Lung (tissue), 12 donors: ENCODE results near the gene TBX3. TPM values are rescaled to one million over a fixed set of nuclear protein-coding genes. Genes with fewer than 3 reads are reported as not detected.

Experiments used
- ATAC-seq: fragments of 200-7000 bp; cut with Tn5 transposase; one replicate; pipeline ENCODE4 v1.9.1; 2020; ENCODE audit warnings: moderate number of reproducible peaks; ENCODE audit not compliant: insufficient read depth, low FRiP score
- DNase-seq, 3 donors: peaks; one replicate each; pipeline ENCODE4 v3.0.0-alpha.2; 2013 to 2017
- H3K27ac ChIP-seq, 2 donors: one replicate each; pipeline ENCODE4 v1.5.1; 2013; ENCODE audit warnings: mild to moderate bottlenecking in 2 of 2, moderate library complexity in 2 of 2, control low read depth in 1 of 2, inconsistent platforms in 1 of 2, low read depth in 1 of 2, low read length in 1 of 2
- H3K27me3 ChIP-seq, 3 donors: one replicate each; pipeline ENCODE4 v1.5.1; 2013; ENCODE audit warnings: low read length in 2 of 3; ENCODE audit not compliant: control insufficient read depth in 3 of 3, insufficient read depth in 3 of 3
- H3K36me3 ChIP-seq, 4 donors: one replicate each; pipeline ENCODE4 v1.5.1; 2013; ENCODE audit warnings: low read length in 4 of 4, mild to moderate bottlenecking in 1 of 4, moderate library complexity in 1 of 4; ENCODE audit not compliant: control insufficient read depth in 4 of 4, insufficient read depth in 4 of 4
- H3K4me1 ChIP-seq, 5 donors: one replicate each; pipeline ENCODE4 v1.5.1; 2013; ENCODE audit warnings: low read length in 5 of 5, mild to moderate bottlenecking in 2 of 5, moderate library complexity in 1 of 5; ENCODE audit not compliant: control insufficient read depth in 5 of 5, insufficient read depth in 5 of 5
- H3K4me3 ChIP-seq: one replicate; pipeline ENCODE4 v1.5.1; 2013; ENCODE audit warnings: mild to moderate bottlenecking, control low read depth, moderate library complexity
- H3K9ac ChIP-seq, 2 donors: one replicate each; pipeline ENCODE4 v1.5.1; 2013; ENCODE audit warnings: low read length in 2 of 2, control low read depth in 1 of 2; ENCODE audit not compliant: insufficient read depth in 1 of 2
- H3K9me3 ChIP-seq, 4 donors: one replicate each; pipeline ENCODE4 v1.5.1; 2013; ENCODE audit warnings: low read length in 3 of 4, mild to moderate bottlenecking in 1 of 4, moderate library complexity in 1 of 4; ENCODE audit not compliant: control insufficient read depth in 4 of 4, insufficient read depth in 3 of 4
- WGBS, 2 donors: extraction: QIAGEN DNeasy Blood & Tissue Kit; methylation state at CpG; one replicate each; pipeline ENCODE4 v1.1.7; 2013; 5-methylcytosine and 5-hydroxymethylcytosine counted together
- polyA plus RNA-seq, 2 donors: library from polyadenylated mRNA; stranded (reverse); fragments of 200-250 nt; gene quantifications; one replicate each; pipeline ENCODE4 v1.2.1, GENCODE V29; 2013
- total RNA-seq, 2 donors: library from RNA; depleted of rRNA in 1 of 2; stranded (reverse); fragments of >200 nt in 1 of 2; gene quantifications; one replicate each; pipeline ENCODE4 v1.2.1, GENCODE V29; 2014 to 2021
- TF ChIP-seq, protein P1 (sequence below): IDR thresholded peaks from 2 replicates; pipeline ENCODE4 v1.5.1; 2012; ENCODE audit warnings: mild to moderate bottlenecking; ENCODE audit errors: control extremely low read depth, extremely low read depth
- donor health status: control.
- donor health status: control.
- donor health status: Bipolar disorder and iron deficiency.
- donor health status: healthy.
- donor health status: DM: yes; HTN: yes; CAD: no.

Gene TBX3
- total and polyA plus RNA-seq, 4 donors, result 19.3 to 126 (median 39.6) TPM

GRCh38 chr12:114688256-114688845 is 4.4 kb upstream of the TBX3 start:
- DNase-seq (peak in 2 of 3 donors; percentile 33 to 47), ATAC-seq (no peak)
- H3K4me1 ChIP-seq, result peaks cover 0 to 77% (median 19%) of the 10 kb centered on the region in 5 donors
- H3K27ac ChIP-seq, result peak overlapping the region in 1 of 2 donors; percentile 16
- no peak overlapping the region for H3K4me3 ChIP-seq
- TF ChIP-seq, protein P1, sequence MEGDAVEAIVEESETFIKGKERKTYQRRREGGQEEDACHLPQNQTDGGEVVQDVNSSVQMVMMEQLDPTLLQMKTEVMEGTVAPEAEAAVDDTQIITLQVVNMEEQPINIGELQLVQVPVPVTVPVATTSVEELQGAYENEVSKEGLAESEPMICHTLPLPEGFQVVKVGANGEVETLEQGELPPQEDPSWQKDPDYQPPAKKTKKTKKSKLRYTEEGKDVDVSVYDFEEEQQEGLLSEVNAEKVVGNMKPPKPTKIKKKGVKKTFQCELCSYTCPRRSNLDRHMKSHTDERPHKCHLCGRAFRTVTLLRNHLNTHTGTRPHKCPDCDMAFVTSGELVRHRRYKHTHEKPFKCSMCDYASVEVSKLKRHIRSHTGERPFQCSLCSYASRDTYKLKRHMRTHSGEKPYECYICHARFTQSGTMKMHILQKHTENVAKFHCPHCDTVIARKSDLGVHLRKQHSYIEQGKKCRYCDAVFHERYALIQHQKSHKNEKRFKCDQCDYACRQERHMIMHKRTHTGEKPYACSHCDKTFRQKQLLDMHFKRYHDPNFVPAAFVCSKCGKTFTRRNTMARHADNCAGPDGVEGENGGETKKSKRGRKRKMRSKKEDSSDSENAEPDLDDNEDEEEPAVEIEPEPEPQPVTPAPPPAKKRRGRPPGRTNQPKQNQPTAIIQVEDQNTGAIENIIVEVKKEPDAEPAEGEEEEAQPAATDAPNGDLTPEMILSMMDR, result no peak
- no peaks in the 10 kb centered on the region for H3K9me3 ChIP-seq
- no peak overlapping the region for H3K9ac ChIP-seq
- H3K27me3 ChIP-seq, result peaks cover 0 to 67% (median 12%) of the 10 kb centered on the region in 3 donors
- WGBS, 2 donors, result 17 to 28% methylated on average over 4 of the region's 4 CpGs
- H3K36me3 ChIP-seq, result no peaks in the 10 kb centered on the region

DNA sequence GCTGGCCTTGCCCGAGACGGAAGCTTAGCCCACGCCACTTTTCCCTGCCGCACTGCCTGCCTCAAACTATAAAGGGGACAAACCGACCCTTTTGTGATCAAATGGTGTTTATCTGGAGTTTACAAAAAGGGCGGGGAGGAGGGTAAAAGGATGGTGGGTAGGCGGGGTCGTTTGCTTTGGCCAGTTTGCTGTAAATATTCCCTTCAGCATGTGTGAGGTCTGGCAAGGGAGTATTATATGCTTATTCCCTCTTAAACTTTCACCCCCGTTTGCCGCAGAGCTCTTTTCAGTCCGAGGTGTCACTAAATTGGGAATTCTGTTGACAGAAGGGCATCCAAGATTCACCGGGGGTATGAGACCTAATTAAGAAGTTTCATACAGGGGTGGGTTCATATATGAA is 3.8 kb upstream of the TBX3 start:
- peaks cover 0 to 62% (median 12%) of the 10 kb centered on the region in 3 donors for H3K27me3 ChIP-seq
- no peaks in the 10 kb centered on the region for H3K9me3 ChIP-seq
- peaks cover 0 to 72% (median 19%) of the 10 kb centered on the region in 5 donors for H3K4me1 ChIP-seq
- no peak for ATAC-seq
- H3K36me3 ChIP-seq, result peaks cover 0 to 4% (median 0%) of the 10 kb centered on the region in 4 donors
- H3K27ac ChIP-seq, result no peak overlapping the region
- H3K4me3 ChIP-seq, result no peak overlapping the region
- 24 to 34% methylated on average over 12 of the region's 12 CpGs for WGBS, 2 donors
- DNase-seq, result peak; percentile 84 to 96 (median 93)
- no peak overlapping the region for H3K9ac ChIP-seq
- TF ChIP-seq, protein P1, result no peak

GRCh38 chr12:114686773-114687500 is 3.0 kb upstream of the TBX3 start:
- ATAC-seq, result no peak

More at GRCh38 chr12:114686773-114687500, 3.0 kb upstream of the TBX3 start:
- Histone ChIP-seq H3K9me3 (no peaks in the 10 kb centered on the region), H3K36me3 (peaks cover 0 to 11% (median 0%) of the 10 kb centered on the region in 4 donors), H3K27me3 (peaks cover 0 to 67% (median 12%) of the 10 kb centered on the region in 3 donors), H3K4me1 (peaks cover 0 to 69% (median 19%) of the 10 kb centered on the region in 5 donors), H3K27ac (no peak overlapping the region), H3K9ac (peak overlapping the region in 1 of 2 donors; percentile 65), H3K4me3 (no peak overlapping the region)
- whole genome bisulfite sequencing, 2 donors, result 29 to 36% methylated on average over 41 of the region's 41 CpGs
- TF ChIP-seq, protein P1, result no peak
- peak; percentile 51 to 64 (median 63) for DNase-seq
